Gastrocnemius medialis (tissue), 4 donors: ENCODE data around the gene ZBTB12.

Experiments
- POLR2A ChIP-seq, 2 donors: fragments of 450-650 bp; IDR thresholded peaks; one replicate each; pipeline ENCODE4 v1.6.1; 2017; ENCODE audit warnings: antibody characterized with exemption in 2 of 2, mild to moderate bottlenecking in 2 of 2, moderate library complexity in 2 of 2
- TF ChIP-seq, protein P1 (sequence below), 5 experiments: fragments of 450-650 bp in 3 of 5; fragments of 200-600 bp in 2 of 5; sonication (generic) in 2 of 5; IDR thresholded peaks in 4 of 5; conservative IDR thresholded peaks in 1 of 5; 1 replicate in 4 of 5; 2 replicates in 1 of 5; pipeline ENCODE4 v1.5.1; 2016 to 2019; ENCODE audit warnings: antibody characterized with exemption in 5 of 5, mild to moderate bottlenecking in 3 of 5, moderate library complexity in 3 of 5

GRCh38 chr6:31908791-31909190 lies 6.9 kb upstream of the ZBTB12 start:
- TF ChIP-seq, protein P1, sequence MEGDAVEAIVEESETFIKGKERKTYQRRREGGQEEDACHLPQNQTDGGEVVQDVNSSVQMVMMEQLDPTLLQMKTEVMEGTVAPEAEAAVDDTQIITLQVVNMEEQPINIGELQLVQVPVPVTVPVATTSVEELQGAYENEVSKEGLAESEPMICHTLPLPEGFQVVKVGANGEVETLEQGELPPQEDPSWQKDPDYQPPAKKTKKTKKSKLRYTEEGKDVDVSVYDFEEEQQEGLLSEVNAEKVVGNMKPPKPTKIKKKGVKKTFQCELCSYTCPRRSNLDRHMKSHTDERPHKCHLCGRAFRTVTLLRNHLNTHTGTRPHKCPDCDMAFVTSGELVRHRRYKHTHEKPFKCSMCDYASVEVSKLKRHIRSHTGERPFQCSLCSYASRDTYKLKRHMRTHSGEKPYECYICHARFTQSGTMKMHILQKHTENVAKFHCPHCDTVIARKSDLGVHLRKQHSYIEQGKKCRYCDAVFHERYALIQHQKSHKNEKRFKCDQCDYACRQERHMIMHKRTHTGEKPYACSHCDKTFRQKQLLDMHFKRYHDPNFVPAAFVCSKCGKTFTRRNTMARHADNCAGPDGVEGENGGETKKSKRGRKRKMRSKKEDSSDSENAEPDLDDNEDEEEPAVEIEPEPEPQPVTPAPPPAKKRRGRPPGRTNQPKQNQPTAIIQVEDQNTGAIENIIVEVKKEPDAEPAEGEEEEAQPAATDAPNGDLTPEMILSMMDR (IDR thresholded peaks at IDR 0.05 in 4 of 5, conservative IDR thresholded peaks at IDR 0.05 in 1 of 5), result no peak
- no peak for TF ChIP-seq POLR2A (IDR thresholded peaks at IDR 0.05)
